ENCODE data around the gene MAP3K5.

MAP3K5 gene

GRCh38 chr6:136511926-136512325 lies 280.4 kb downstream of the MAP3K5 start:
- H3K4me3 ChIP-seq (ENCODE audit: low read depth, low read length): no peak overlapping the region
- TF ChIP-seq CTCF (IDR thresholded peaks at IDR 0.05; ENCODE audit: borderline replicate concordance, insufficient read depth, low read depth, low read length): no peak

GRCh38 chr6:136511397-136511796 lies 280.9 kb downstream of the MAP3K5 start:
- no peak for TF ChIP-seq CTCF (IDR thresholded peaks at IDR 0.05; ENCODE audit: borderline replicate concordance, insufficient read depth, low read depth, low read length)
- no peak overlapping the region for H3K4me3 ChIP-seq (ENCODE audit: low read depth, low read length)

- TF ChIP-seq CTCF (IDR thresholded peaks at IDR 0.05; ENCODE audit: borderline replicate concordance, insufficient read depth, low read depth, low read length): no peak
- no peak overlapping the region for H3K4me3 ChIP-seq (ENCODE audit: low read depth, low read length)
Measured at GRCh38 chr6:136510782-136511181, 281.5 kb downstream of the MAP3K5 start.

- TF ChIP-seq CTCF (IDR thresholded peaks at IDR 0.05; ENCODE audit: borderline replicate concordance, insufficient read depth, low read depth, low read length): no peak
- no peak overlapping the region for H3K4me3 ChIP-seq (ENCODE audit: low read depth, low read length)
Measured at GRCh38 chr6:136510299-136510698, 282.0 kb downstream of the MAP3K5 start.

GRCh38 chr6:136508725-136509392 lies 283.4 kb downstream of the MAP3K5 start:
- TF ChIP-seq CTCF (IDR thresholded peaks at IDR 0.05; ENCODE audit: borderline replicate concordance, insufficient read depth, low read depth, low read length): no peak
- no peak overlapping the region for H3K4me3 ChIP-seq (ENCODE audit: low read depth, low read length)

Data from GM12875 (cell line).